A549 (cell line): Measurements from ENCODE around the gene TNNT2. TPM values are rescaled to one million over a fixed set of nuclear protein-coding genes. Genes with fewer than 3 reads are reported as not detected.

ENCODE experiments used
- ATAC-seq, 2 experiments: fragments of 200-7000 bp in 1 of 2; fragments of >200 bp in 1 of 2; cut with Nextera tagmentation in 1 of 2; cut with Tn5 transposase in 1 of 2; 3 replicates each; pipeline versions ENCODE4 v1.8.0 to v1.9.1; 2018 to 2020; ENCODE audit warnings: mild to moderate bottlenecking in 1 of 2, moderate library complexity in 1 of 2
- CTCF ChIA-PET: fragments of 300-600 bp; sonication (Branson Sonifier 250); formaldehyde crosslinking; extraction: SDS; loops from one replicate; lab custom pipeline; 2021; ENCODE audit warnings: antibody characterized with exemption, inconsistent platforms; lab: Yijun Ruan, JAX
- POLR2A ChIA-PET: fragments of 350-600 bp; formaldehyde crosslinking; extraction: SDS; loops from one replicate; lab custom pipeline; 2021; ENCODE audit warnings: antibody characterized with exemption, inconsistent platforms; lab: Yijun Ruan, JAX
- DNase-seq, 2 experiments: peaks; one replicate each; pipeline versions ENCODE4 v3.0.0 to v3.0.0-alpha.2; 2011 to 2016; ENCODE audit warnings: low read depth in 1 of 2, low spot score in 1 of 2
- FAIRE-seq: peaks from 2 replicates; lab custom pipeline; 2011; peaks lifted over from hg19 to GRCh38; lab: Jason Lieb, UNC
- H3K27ac ChIP-seq, 2 experiments: fragments of >200 bp; sonication (Bioruptor Twin); formaldehyde crosslinking; 3 replicates each; pipeline ENCODE4 v1.5.1; 2016 to 2017
- H3K4me1 ChIP-seq: fragments of >200 bp; sonication (Bioruptor Twin); formaldehyde crosslinking; 3 replicates; pipeline ENCODE4 v1.6.1; 2016
- H3K4me2 ChIP-seq: fragments of >200 bp; sonication (Bioruptor Twin); formaldehyde crosslinking; 3 replicates; pipeline ENCODE4 v1.6.1; 2016
- H3K4me3 ChIP-seq: fragments of >200 bp; sonication (Bioruptor Twin); formaldehyde crosslinking; 3 replicates; pipeline ENCODE4 v1.5.1; 2016
- H3K9me3 ChIP-seq: fragments of >200 bp; sonication (Bioruptor Twin); formaldehyde crosslinking; 3 replicates; pipeline ENCODE4 v1.6.1; 2016
- CBX2 ChIP-seq: fragments of 200-600 bp; sonication (generic); IDR thresholded peaks from 2 replicates; pipeline ENCODE4 v1.6.1; 2016; ENCODE audit warnings: low read depth, mild to moderate bottlenecking, borderline replicate concordance
- CBX8 ChIP-seq: fragments of 200-600 bp; sonication (generic); IDR thresholded peaks from 2 replicates; pipeline ENCODE4 v1.6.1; 2016
- CEBPB ChIP-seq, 2 experiments: fragments of >200 bp in 1 of 2; sonication (Bioruptor Twin) in 1 of 2; formaldehyde crosslinking in 1 of 2; IDR thresholded peaks; 2 replicates each; pipeline ENCODE4 v1.6.1; 2012 to 2016
- CHD4 ChIP-seq: fragments of 200-600 bp; sonication (generic); IDR thresholded peaks from 2 replicates; pipeline ENCODE4 v1.6.1; 2016; ENCODE audit warnings: antibody characterized with exemption, mild to moderate bottlenecking, borderline replicate concordance
- EHF ChIP-seq: fragments of 250-450 bp; sonication (Bioruptor Pico); IDR thresholded peaks from 2 replicates; pipeline ENCODE4 v1.5.0; 2020; ENCODE audit warnings: mild to moderate bottlenecking
- EHMT2 ChIP-seq: fragments of 200-600 bp; sonication (generic); IDR thresholded peaks from 2 replicates; pipeline ENCODE4 v1.6.1; 2016; ENCODE audit warnings: antibody characterized with exemption, low read depth, mild to moderate bottlenecking, moderate library complexity
- EP300 ChIP-seq, 2 experiments: fragments of >200 bp; sonication (Bioruptor Twin); formaldehyde crosslinking; IDR thresholded peaks; 2 replicates in 1 of 2; 3 replicates in 1 of 2; pipeline ENCODE4 v1.6.1; 2016 to 2017
- ESRRA ChIP-seq: fragments of 150-350 bp; IDR thresholded peaks from 2 replicates; pipeline ENCODE4 v1.6.1; 2014; ENCODE audit warnings: mild to moderate bottlenecking, low read length, borderline replicate concordance
- HES2 ChIP-seq: fragments of >200 bp; sonication (Bioruptor Twin); formaldehyde crosslinking; IDR thresholded peaks from 2 replicates; pipeline ENCODE4 v1.6.1; 2016
- HEYL ChIP-seq: fragments of 250-450 bp; sonication (Bioruptor Pico); IDR thresholded peaks from 2 replicates; pipeline ENCODE4 v1.8.0; 2021; ENCODE audit warnings: mild to moderate bottlenecking, moderate library complexity
- HOXB13 ChIP-seq: fragments of 250-450 bp; sonication (Bioruptor Pico); IDR thresholded peaks from 2 replicates; pipeline ENCODE4 v1.5.0; 2020; ENCODE audit warnings: low read depth, mild to moderate bottlenecking, moderate library complexity
- JUN ChIP-seq, 2 experiments: fragments of >200 bp; sonication (Bioruptor Twin); formaldehyde crosslinking; IDR thresholded peaks; 2 replicates in 1 of 2; 3 replicates in 1 of 2; pipeline ENCODE4 v1.6.1; 2016 to 2017
- MYC ChIP-seq: IDR thresholded peaks from 2 replicates; pipeline ENCODE4 v1.6.1; 2012; ENCODE audit warnings: mild to moderate bottlenecking, inconsistent platforms, low read length, improper control_type of control experiment, borderline replicate concordance
- NPAS2 ChIP-seq: fragments of 250-450 bp; sonication (Bioruptor Pico); IDR thresholded peaks from 2 replicates; pipeline ENCODE4 v1.8.0; 2022; ENCODE audit warnings: mild to moderate bottlenecking, moderate library complexity, borderline replicate concordance
- NR3C1 ChIP-seq: fragments of >200 bp; sonication (Bioruptor Twin); formaldehyde crosslinking; IDR thresholded peaks from 3 replicates; pipeline ENCODE4 v1.6.1; 2017
- POLR2AphosphoS2 ChIP-seq: conservative IDR thresholded peaks from 2 replicates; pipeline ENCODE4 v1.6.1; 2012; ENCODE audit warnings: low read length, improper control_type of control experiment, inconsistent platforms
- RAD21 ChIP-seq, 2 experiments: fragments of >200 bp in 1 of 2; sonication (Bioruptor Twin) in 1 of 2; formaldehyde crosslinking in 1 of 2; IDR thresholded peaks in 1 of 2; conservative IDR thresholded peaks in 1 of 2; 2 replicates in 1 of 2; 3 replicates in 1 of 2; pipeline ENCODE4 v1.6.1; 2012 to 2018; ENCODE audit warnings: inconsistent platforms in 1 of 2
- RARB ChIP-seq: fragments of 250-450 bp; sonication (Bioruptor Pico); IDR thresholded peaks from 2 replicates; pipeline ENCODE4 v1.8.0; 2021; ENCODE audit warnings: mild to moderate bottlenecking, moderate library complexity
- SMC3 ChIP-seq: fragments of >200 bp; sonication (Bioruptor Twin); formaldehyde crosslinking; IDR thresholded peaks from 3 replicates; pipeline ENCODE4 v1.6.1; 2018; ENCODE audit warnings: inconsistent platforms
- TP53 ChIP-seq: fragments of 250-450 bp; sonication (Bioruptor Pico); IDR thresholded peaks from 2 replicates; pipeline ENCODE4 v1.5.0; 2021; ENCODE audit warnings: mild to moderate bottlenecking, moderate library complexity
- ZC3H11A ChIP-seq: fragments of 450-650 bp; IDR thresholded peaks from 2 replicates; pipeline ENCODE4 v1.6.1; 2014; ENCODE audit warnings: antibody characterized with exemption, mild to moderate bottlenecking
- ZSCAN20 ChIP-seq: fragments of 250-450 bp; sonication (Bioruptor Pico); IDR thresholded peaks from 2 replicates; pipeline ENCODE4 v1.8.0; 2022; ENCODE audit warnings: mild to moderate bottlenecking, moderate library complexity
- WGBS: methylation state at CpG from one replicate; pipeline ENCODE4 v1.1.6; 2017; ENCODE audit errors: missing lambda C conversion rate; 5-methylcytosine and 5-hydroxymethylcytosine counted together
- polyA plus RNA-seq, 4 experiments: library from polyadenylated mRNA; depleted of rRNA in 3 of 4; stranded (reverse); fragments of >200 nt; fragmentation: RNase III in 1 of 4; extraction: RNeasy Plus Mini Kit Qiagen cat#74134 plus additional on column Dnase treatment in 1 of 4; gene quantifications; 2 replicates in 3 of 4; 3 replicates in 1 of 4; pipeline ENCODE4 v1.2.3, GENCODE V29; 2011 to 2017
- TF ChIP-seq, protein P1 (sequence below): fragments of 250-450 bp; sonication (Bioruptor Pico); IDR thresholded peaks from 2 replicates; pipeline ENCODE4 v1.5.0; 2020; ENCODE audit warnings: low read depth, mild to moderate bottlenecking, moderate library complexity
- TF ChIP-seq, protein P2 (sequence below): IDR thresholded peaks from 2 replicates; pipeline ENCODE4 v1.6.1; 2012

The TNNT2 gene
- polyA plus RNA-seq, 2 of the 4 experiments (the other 2 are of a cell fraction): 0.09 TPM; not detected in 1

DNA sequence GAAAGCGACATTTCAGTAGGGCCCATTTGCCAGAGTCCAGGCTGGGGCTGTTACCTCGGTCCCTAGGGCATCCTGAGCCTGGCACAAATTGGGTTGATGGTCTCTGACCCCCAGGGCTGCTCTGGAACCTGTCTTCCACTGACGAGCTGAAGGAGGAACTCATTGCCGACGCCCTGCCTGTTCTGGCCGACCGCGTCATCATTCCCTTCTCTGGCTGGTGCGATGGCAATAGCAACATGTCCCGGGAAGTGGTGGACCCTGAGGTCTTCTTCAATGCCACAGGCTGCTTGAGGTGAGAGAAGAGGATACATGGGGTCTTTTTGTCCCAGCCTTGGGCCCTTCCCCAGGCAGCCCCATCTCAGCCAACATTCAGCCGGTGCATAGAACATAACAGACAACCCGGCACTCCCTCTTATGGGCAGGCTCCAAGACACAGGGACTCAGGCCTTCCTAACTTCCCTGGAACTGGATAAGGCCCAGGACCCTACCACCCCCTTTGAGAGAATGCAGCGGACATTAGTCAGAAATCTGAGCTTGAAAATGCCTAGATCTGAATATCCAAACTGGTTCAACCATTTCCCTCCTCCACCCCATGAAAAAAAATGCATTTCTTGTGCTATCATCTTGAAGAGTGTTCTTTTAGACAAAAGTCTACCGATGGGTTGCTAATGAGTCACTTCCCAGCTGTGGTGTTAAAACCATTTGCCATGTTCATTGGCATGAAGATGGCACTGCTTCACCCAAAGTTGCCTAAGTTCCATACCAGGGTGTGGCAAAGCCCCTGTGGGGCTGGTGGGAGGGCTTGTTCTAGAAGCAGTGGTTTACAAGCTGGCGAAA, 58.8 kb downstream of the TNNT2 start:
- FAIRE-seq (no peak), ATAC-seq (no peak), DNase-seq (no peak)
- Histone ChIP-seq H3K4me3 (no peak overlapping the region), H3K27ac (no peak overlapping the region), H3K9me3 (no peaks in the 10 kb centered on the region), H3K4me2 (no peak overlapping the region), H3K4me1 (no peaks in the 10 kb centered on the region)
- TF ChIP-seq, protein P1, sequence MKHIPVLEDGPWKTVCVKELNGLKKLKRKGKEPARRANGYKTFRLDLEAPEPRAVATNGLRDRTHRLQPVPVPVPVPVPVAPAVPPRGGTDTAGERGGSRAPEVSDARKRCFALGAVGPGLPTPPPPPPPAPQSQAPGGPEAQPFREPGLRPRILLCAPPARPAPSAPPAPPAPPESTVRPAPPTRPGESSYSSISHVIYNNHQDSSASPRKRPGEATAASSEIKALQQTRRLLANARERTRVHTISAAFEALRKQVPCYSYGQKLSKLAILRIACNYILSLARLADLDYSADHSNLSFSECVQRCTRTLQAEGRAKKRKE: no peak
- TF ChIP-seq EHF: no peak
- CTCF ChIA-PET: interaction anchor here (1.2 to 2.0 kb wide), 3 partner anchors 15 to 64 kb away, joined by 3 to 8 read pairs (median 4); no protein-coding TSS in a partner anchor
- POLR2A ChIA-PET: interaction anchor here (0.6 kb wide), 1 partner anchor 67 kb away, joined by 9 read pairs; no protein-coding TSS in a partner anchor
- 63% methylated on average over 11 of the region's 15 CpGs for WGBS

- CTCF ChIA-PET: interaction anchor here (0.9 to 3.6 kb wide), 4 partner anchors 9 to 63 kb away, joined by 3 to 23 read pairs (median 6); no protein-coding TSS in a partner anchor
- H3K27ac ChIP-seq: no peak overlapping the region
- no peak overlapping the region for H3K4me3 ChIP-seq
- 89% methylated on average over 13 of the region's 13 CpGs for WGBS
- POLR2A ChIA-PET: no interaction called here
- H3K4me1 ChIP-seq: no peaks in the 10 kb centered on the region
- TF ChIP-seq NR3C1 (no peak), POLR2AphosphoS2 (no peak), NPAS2 (CRISPR knock-in tag) (no peak), CBX2 (no peak), EHMT2 (no peak), SMC3 (no peak)
- H3K4me2 ChIP-seq: no peak overlapping the region
- DNase-seq (no peak), FAIRE-seq (no peak), ATAC-seq (no peak)
- no peaks in the 10 kb centered on the region for H3K9me3 ChIP-seq
Measured at GRCh38 chr1:201317551-201317950, 59.9 kb downstream of the TNNT2 start.

- no peak for ATAC-seq
- ChIA-PET POLR2A (no interaction called here), CTCF (interaction anchor here (0.8 to 3.6 kb wide), 9 partner anchors 9 to 93 kb away, joined by 3 to 23 read pairs (median 4); no protein-coding TSS in a partner anchor)
- H3K4me3 ChIP-seq: no peak overlapping the region
- peaks cover 4% of the 10 kb centered on the region; the same call in 2 of the 3 replicates for H3K4me1 ChIP-seq
- TF ChIP-seq ZSCAN20 (no peak), MYC (no peak), RAD21 (conservative IDR thresholded peaks at IDR 0.05 in 1 of 2, IDR thresholded peaks at IDR 0.05 in 1 of 2) (no peak), EHMT2 (no peak), EP300 (IDR thresholded peaks at IDR 0.05) (no peak), JUN (IDR thresholded peaks at IDR 0.05) (no peak), ZC3H11A (no peak), HEYL (CRISPR knock-in tag) (no peak), HES2 (no peak), CHD4 (no peak), ESRRA (no peak), RARB (CRISPR knock-in tag) (no peak), HOXB13 (CRISPR knock-in tag) (no peak), CBX8 (no peak), TP53 (no peak), CEBPB (IDR thresholded peaks at IDR 0.05) (no peak), NPAS2 (CRISPR knock-in tag) (no peak)
- TF ChIP-seq, protein P2, sequence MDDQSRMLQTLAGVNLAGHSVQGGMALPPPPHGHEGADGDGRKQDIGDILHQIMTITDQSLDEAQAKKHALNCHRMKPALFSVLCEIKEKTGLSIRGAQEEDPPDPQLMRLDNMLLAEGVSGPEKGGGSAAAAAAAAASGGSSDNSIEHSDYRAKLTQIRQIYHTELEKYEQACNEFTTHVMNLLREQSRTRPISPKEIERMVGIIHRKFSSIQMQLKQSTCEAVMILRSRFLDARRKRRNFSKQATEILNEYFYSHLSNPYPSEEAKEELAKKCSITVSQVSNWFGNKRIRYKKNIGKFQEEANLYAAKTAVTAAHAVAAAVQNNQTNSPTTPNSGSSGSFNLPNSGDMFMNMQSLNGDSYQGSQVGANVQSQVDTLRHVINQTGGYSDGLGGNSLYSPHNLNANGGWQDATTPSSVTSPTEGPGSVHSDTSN: no peak
- TF ChIP-seq, all 56 proteins: peak for 0
- DNase-seq (no peak), FAIRE-seq (no peak)
- no peak overlapping the region for H3K4me2 ChIP-seq
- H3K27ac ChIP-seq: no peak overlapping the region
- no peaks in the 10 kb centered on the region for H3K9me3 ChIP-seq
- 72% methylated on average over 4 of the region's 5 CpGs for WGBS
Measured at GRCh38 chr1:201316556-201316955, 60.9 kb downstream of the TNNT2 start.
